K562 (cell line): ENCODE results near the gene RHAG. TPM values are rescaled to one million over a fixed set of nuclear protein-coding genes. Genes with fewer than 3 reads are reported as not detected.

Experiments
- ARID2 ChIP-seq: fragments of 450-650 bp; IDR thresholded peaks from 2 replicates; pipeline ENCODE4 v1.6.1; 2017; ENCODE audit warnings: antibody characterized with exemption, mild to moderate bottlenecking
- BRD4 ChIP-seq: fragments of 200-600 bp; sonication (generic); IDR thresholded peaks from 2 replicates; pipeline ENCODE4 v1.6.1; 2017; ENCODE audit warnings: inconsistent platforms
- ILF3 ChIP-seq: fragments of 450-650 bp; IDR thresholded peaks from 2 replicates; pipeline ENCODE4 v1.6.1; 2018; ENCODE audit warnings: antibody characterized with exemption, mild to moderate bottlenecking, moderate library complexity, borderline replicate concordance
- MTF1 ChIP-seq: fragments of 250-450 bp; sonication (Bioruptor Pico); IDR thresholded peaks from 2 replicates; pipeline ENCODE4 v1.9.0; 2021; ENCODE audit warnings: moderate library complexity, mild to moderate bottlenecking, inconsistent platforms, borderline replicate concordance
- NONO ChIP-seq, 2 experiments: fragments of 200-400 bp in 1 of 2; fragments of 450-650 bp in 1 of 2; formaldehyde crosslinking in 1 of 2; IDR thresholded peaks; 2 replicates each; pipeline ENCODE4 v1.6.1; 2017; ENCODE audit warnings: low read depth in 2 of 2, mild to moderate bottlenecking in 2 of 2, moderate library complexity in 2 of 2, low read length in 1 of 2
- PCBP2 ChIP-seq: fragments of 200-400 bp; formaldehyde crosslinking; IDR thresholded peaks from 2 replicates; pipeline ENCODE4 v1.6.1; 2018; ENCODE audit warnings: low read length, low read depth, mild to moderate bottlenecking, moderate library complexity; ENCODE audit not compliant: poor library complexity, severe bottlenecking
- RFX7 ChIP-seq: fragments of 250-450 bp; sonication (Bioruptor Pico); IDR thresholded peaks from 2 replicates; pipeline ENCODE4 v1.5.1; 2021; ENCODE audit warnings: mild to moderate bottlenecking
- SAFB2 ChIP-seq: fragments of 200-400 bp; formaldehyde crosslinking; IDR thresholded peaks from 2 replicates; pipeline ENCODE4 v1.6.1; 2018; ENCODE audit warnings: borderline replicate concordance, low read length, low read depth, moderate library complexity; ENCODE audit not compliant: severe bottlenecking
- TBL1XR1 ChIP-seq, 2 experiments: IDR thresholded peaks; 2 replicates each; pipeline ENCODE4 v1.6.1; 2012; ENCODE audit warnings: improper control_type of control experiment in 2 of 2, low read length in 2 of 2, mild to moderate bottlenecking in 1 of 2
- TSC22D4 ChIP-seq: fragments of 450-650 bp; IDR thresholded peaks from 2 replicates; pipeline ENCODE4 v1.6.1; 2016; ENCODE audit warnings: missing genetic modification characterization, missing biosample characterization, control low read depth
- U2AF1 ChIP-seq: fragments of 200-400 bp; formaldehyde crosslinking; optimal IDR thresholded peaks from 2 replicates; pipeline ENCODE3; 2017; ENCODE audit warnings: mild to moderate bottlenecking, low read depth, low read length, moderate library complexity
- XRCC4 ChIP-seq: IDR thresholded peaks from one replicate; pipeline ENCODE4 v1.6.1; 2011; ENCODE audit not compliant: insufficient read depth, insufficient read length; ENCODE audit errors: extremely low read depth
- ZC3H4 ChIP-seq: sonication (generic); formaldehyde crosslinking; IDR thresholded peaks from 2 replicates; pipeline ENCODE4 v1.9.0; 2021; ENCODE audit warnings: missing genetic modification reagents, borderline replicate concordance
- polyA plus RNA-seq, 8 experiments: library from polyadenylated mRNA; depleted of rRNA in 4 of 8; stranded (reverse) in 5 of 8; unstranded in 3 of 8; fragments of >200 nt; fragmentation: Nextera tagmentation in 2 of 8; fragmentation: Illumina TruSeq in 1 of 8; extraction: Ambion mirVana in 2 of 8; extraction: Trizol in 1 of 8; gene quantifications; 2 replicates each; pipeline versions ENCODE4 v1.2.1 to v1.2.3, GENCODE V29; 2011 to 2014; ENCODE audit warnings: inconsistent platforms in 1 of 8, missing spikeins in 1 of 8
- total RNA-seq, 7 experiments: library from RNA; depleted of rRNA in 6 of 7; stranded (reverse); fragments of >200 nt in 6 of 7; fragmentation: Illumina TruSeq in 2 of 7; extraction: Trizol in 2 of 7; gene quantifications; 2 replicates each; pipeline versions ENCODE4 v1.2.1 to v1.2.3, GENCODE V29; 2011 to 2021; ENCODE audit warnings: low replicate concordance in 1 of 7
- TF ChIP-seq, protein P1 (sequence below): fragments of 250-450 bp; sonication (Bioruptor Pico); IDR thresholded peaks from 2 replicates; pipeline ENCODE4 v1.8.0; 2021; ENCODE audit warnings: borderline replicate concordance, mild to moderate bottlenecking, moderate library complexity; ENCODE audit not compliant: poor library complexity, severe bottlenecking
- TF ChIP-seq, protein P2 (sequence below): sonication (generic); formaldehyde crosslinking; IDR thresholded peaks from 2 replicates; pipeline ENCODE4 v1.8.0; 2022; ENCODE audit warnings: missing genetic modification reagents, mild to moderate bottlenecking, borderline replicate concordance
- TF ChIP-seq, protein P3 (sequence below): fragments of 250-450 bp; sonication (Bioruptor Pico); IDR thresholded peaks from 2 replicates; pipeline ENCODE4 v1.5.0; 2021; ENCODE audit warnings: mild to moderate bottlenecking, moderate library complexity

Gene RHAG
- total and polyA plus RNA-seq, 9 of the 15 experiments (the other 6 are each of a cell fraction or from before 2014, with no cell fraction given): 290 to 1,202 (median 505) TPM

DNA sequence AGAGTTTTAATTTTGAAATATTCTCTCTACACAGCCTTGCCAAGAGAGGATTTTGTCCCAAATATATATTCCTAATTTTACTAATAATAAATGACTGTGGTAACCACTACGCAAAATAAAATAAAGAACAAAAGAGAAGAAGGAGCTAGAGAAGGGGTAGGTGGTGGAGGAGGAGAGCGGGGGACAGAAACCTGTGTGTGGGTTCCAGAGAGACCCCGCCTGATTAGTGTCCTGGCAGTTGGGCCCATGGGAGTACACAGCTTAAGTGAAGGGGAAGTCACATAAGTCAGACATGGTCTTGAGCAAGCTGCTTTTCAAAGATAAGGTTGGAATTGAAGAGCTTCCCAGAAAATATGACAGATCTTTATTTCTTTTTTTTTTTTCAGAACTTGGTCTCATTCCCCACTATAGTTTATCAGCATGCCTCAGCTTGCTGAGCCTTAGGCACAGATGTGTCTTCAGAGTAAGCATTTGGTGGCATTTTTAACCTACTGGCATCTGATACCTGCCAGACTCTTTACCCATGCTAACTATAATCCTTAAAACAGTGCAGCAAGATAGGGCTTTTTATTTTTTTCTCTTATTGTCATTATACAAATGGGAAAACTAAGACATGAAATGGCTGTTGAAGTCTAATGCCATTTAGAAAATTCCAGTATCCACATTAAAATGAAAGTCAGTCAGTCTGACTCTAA lies 9.6 kb upstream of the RHAG start (continued):
- peak; percentile 74; the same call in 1 of the 2 replicates for TF ChIP-seq ILF3
- TF ChIP-seq, protein P1, sequence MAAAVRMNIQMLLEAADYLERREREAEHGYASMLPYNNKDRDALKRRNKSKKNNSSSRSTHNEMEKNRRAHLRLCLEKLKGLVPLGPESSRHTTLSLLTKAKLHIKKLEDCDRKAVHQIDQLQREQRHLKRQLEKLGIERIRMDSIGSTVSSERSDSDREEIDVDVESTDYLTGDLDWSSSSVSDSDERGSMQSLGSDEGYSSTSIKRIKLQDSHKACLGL (CRISPR knock-in tag): no peak
- no peak for TF ChIP-seq ZC3H4 (CRISPR knock-in tag)
- no peak for TF ChIP-seq RFX7
- TF ChIP-seq SAFB2: no peak
- TF ChIP-seq TSC22D4: no peak
- TF ChIP-seq PCBP2: no peak
- peak; percentile 82 to 97; a peak in 3 of 4 replicates for TF ChIP-seq TBL1XR1 (IDR thresholded peaks at IDR 0.05; ENCODE audit: low read length in 2 of 2)
- 0 out of 4 replicates have a peak, but pooled peaks have one; percentile 22 to 51 for TF ChIP-seq NONO (IDR thresholded peaks at IDR 0.05; ENCODE audit: low read depth in 2 of 2, low read length in 1 of 2)
- no peak for TF ChIP-seq ARID2
- TF ChIP-seq, protein P2, sequence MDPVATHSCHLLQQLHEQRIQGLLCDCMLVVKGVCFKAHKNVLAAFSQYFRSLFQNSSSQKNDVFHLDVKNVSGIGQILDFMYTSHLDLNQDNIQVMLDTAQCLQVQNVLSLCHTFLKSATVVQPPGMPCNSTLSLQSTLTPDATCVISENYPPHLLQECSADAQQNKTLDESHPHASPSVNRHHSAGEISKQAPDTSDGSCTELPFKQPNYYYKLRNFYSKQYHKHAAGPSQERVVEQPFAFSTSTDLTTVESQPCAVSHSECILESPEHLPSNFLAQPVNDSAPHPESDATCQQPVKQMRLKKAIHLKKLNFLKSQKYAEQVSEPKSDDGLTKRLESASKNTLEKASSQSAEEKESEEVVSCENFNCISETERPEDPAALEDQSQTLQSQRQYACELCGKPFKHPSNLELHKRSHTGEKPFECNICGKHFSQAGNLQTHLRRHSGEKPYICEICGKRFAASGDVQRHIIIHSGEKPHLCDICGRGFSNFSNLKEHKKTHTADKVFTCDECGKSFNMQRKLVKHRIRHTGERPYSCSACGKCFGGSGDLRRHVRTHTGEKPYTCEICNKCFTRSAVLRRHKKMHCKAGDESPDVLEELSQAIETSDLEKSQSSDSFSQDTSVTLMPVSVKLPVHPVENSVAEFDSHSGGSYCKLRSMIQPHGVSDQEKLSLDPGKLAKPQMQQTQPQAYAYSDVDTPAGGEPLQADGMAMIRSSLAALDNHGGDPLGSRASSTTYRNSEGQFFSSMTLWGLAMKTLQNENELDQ (CRISPR knock-in tag): no peak
- TF ChIP-seq BRD4: peak; percentile 79
- no peak for TF ChIP-seq XRCC4
- TF ChIP-seq, protein P3, sequence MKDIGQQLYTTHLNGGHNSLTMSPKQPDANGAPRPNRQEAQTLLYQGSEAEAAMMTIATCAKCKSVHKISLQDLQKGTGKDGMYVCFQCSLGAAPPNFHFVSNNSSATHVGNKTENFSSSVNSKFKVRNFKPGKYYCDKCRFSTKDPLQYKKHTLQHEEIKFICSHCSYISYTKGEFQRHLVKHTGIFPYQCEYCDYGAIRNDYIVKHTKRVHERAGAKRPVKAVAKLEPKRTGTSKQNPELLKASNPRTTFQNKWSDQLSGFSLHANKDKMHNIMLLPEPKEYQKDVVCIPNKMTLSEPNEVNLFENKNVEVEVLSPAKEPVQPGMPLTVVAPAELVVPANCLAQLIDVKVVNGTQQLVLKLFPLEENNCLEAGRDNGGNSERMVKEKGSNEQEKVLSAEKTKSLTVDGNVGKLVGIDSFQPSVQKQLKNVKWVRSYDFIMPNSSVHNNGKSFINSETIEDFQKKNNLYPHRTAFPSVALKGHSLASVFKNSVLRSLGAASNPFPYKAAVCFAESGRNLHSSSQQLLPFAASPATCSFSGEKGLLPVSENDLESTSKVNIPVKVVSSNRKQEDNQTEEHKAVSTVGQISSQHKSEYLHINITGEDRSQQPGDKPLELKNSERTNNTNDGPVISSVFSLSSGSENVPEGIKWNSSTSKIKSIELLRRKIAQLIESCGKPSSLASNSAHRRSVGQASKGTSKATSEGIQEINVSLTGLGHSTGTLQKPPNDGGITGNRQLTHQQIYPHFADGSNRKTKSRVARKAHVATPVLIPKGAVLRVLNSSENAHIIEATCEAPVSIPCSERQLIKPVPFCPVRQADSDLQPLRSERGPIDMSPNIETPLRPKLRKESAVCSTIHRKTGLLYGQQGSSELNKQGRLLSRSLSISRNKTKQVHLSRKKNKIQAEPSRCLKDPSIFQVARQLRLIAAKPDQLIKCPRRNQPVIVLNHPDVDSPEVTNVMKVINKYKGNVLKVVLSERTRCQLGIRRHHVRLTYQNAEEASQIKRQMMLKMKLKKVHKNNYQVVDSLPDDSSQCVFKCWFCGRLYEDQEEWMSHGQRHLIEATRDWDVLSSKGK (CRISPR knock-in tag): no peak
- TF ChIP-seq MTF1 (CRISPR knock-in tag): no peak
- no peak for TF ChIP-seq U2AF1
